Panc1 (cell line): ENCODE measurements around the gene SLC5A6. TPM values are rescaled to one million over a fixed set of nuclear protein-coding genes. Genes with fewer than 3 reads are reported as not detected.
A peak's percentile ranks its signal among the peaks of the same experiment; 100 is the strongest.

Experiments
- ATAC-seq: fragments of 200-7000 bp; cut with Tn5 transposase; 2 replicates; pipeline ENCODE4 v1.9.1; 2020; ENCODE audit warnings: mild to moderate bottlenecking, moderate library complexity
- BruUV-seq: library from RNA; stranded (reverse); fragments of 400-500 nt; replicated peaks from 2 replicates; lab custom pipeline; 2021; lab: Mats Ljungman, UMichigan
- CTCF ChIA-PET: fragments of 300-600 bp; sonication (Branson Sonifier 250); formaldehyde crosslinking; loops from one replicate; lab custom pipeline; 2022; ENCODE audit warnings: antibody characterized with exemption; lab: Charles Lee
- POLR2A ChIA-PET: fragments of 300-600 bp; sonication (Branson Sonifier 250); formaldehyde crosslinking; loops from one replicate; lab custom pipeline; 2022; ENCODE audit warnings: antibody characterized with exemption; lab: Charles Lee
- DNase-seq: peaks from one replicate; pipeline ENCODE4 v3.0.0-alpha.2; 2010; ENCODE audit warnings: low read depth, low spot score
- H3K27ac ChIP-seq: 2 replicates; pipeline ENCODE4 v1.5.1; 2011; ENCODE audit warnings: mild to moderate bottlenecking, low read length, inconsistent platforms
- H3K27me3 ChIP-seq: fragments of 200-500 bp; sonication (Bioruptor generic); 2 replicates; pipeline ENCODE4 v1.6.0; 2014; ENCODE audit warnings: low read length, inconsistent platforms; ENCODE audit not compliant: control insufficient read depth, insufficient read depth
- H3K36me3 ChIP-seq: fragments of 200-500 bp; sonication (Bioruptor generic); 2 replicates; pipeline ENCODE4 v1.5.1; 2014; ENCODE audit warnings: inconsistent platforms, mild to moderate bottlenecking, low read length, moderate library complexity; ENCODE audit not compliant: control insufficient read depth, insufficient read depth
- H3K4me1 ChIP-seq: 2 replicates; pipeline ENCODE4 v1.5.1; 2011; ENCODE audit warnings: inconsistent platforms, mild to moderate bottlenecking, low read length, moderate library complexity; ENCODE audit not compliant: control insufficient read depth, insufficient read depth
- H3K4me3 ChIP-seq, 2 experiments: 2 replicates each; pipeline ENCODE4 v1.5.1; 2011 to 2012; ENCODE audit warnings: low read depth in 2 of 2, low read length in 2 of 2, mild to moderate bottlenecking in 2 of 2, inconsistent platforms in 1 of 2, moderate library complexity in 1 of 2
- H3K9me3 ChIP-seq: fragments of 200-500 bp; sonication (Bioruptor generic); 2 replicates; pipeline ENCODE4 v1.5.1; 2014; ENCODE audit warnings: low read depth, mild to moderate bottlenecking, inconsistent platforms, low read length, moderate library complexity; ENCODE audit not compliant: control insufficient read depth, insufficient read depth
- CTCF ChIP-seq: fragments of 450-650 bp; IDR thresholded peaks from 2 replicates; pipeline ENCODE4 v1.5.1; 2017; ENCODE audit warnings: mild to moderate bottlenecking
- POLR2AphosphoS5 ChIP-seq: IDR thresholded peaks from 2 replicates; pipeline ENCODE4 v1.6.1; 2012; ENCODE audit warnings: mild to moderate bottlenecking, low read depth, low read length, moderate library complexity
- SIN3A ChIP-seq: IDR thresholded peaks from 2 replicates; pipeline ENCODE4 v1.6.1; 2012; ENCODE audit warnings: low read depth, mild to moderate bottlenecking, low read length, moderate library complexity, borderline replicate concordance; ENCODE audit not compliant: insufficient read depth
- TCF7L2 ChIP-seq: IDR thresholded peaks from 2 replicates; pipeline ENCODE4 v1.6.1; 2011; ENCODE audit warnings: mild to moderate bottlenecking, low read depth, low read length, inconsistent platforms
- in situ Hi-C: cut with HindIII; loops from 2 replicates; pipeline ENCODE4 v1.10.0; 2016; ENCODE audit warnings: low sequenced_read_pairs, low pct_unique_long_range_greater_than_20kb
- intact Hi-C: fragments of 100-400 bp; cut with micrococcal nuclease; formaldehyde crosslinking; loops from one replicate; pipeline ENCODE4 v1.10.0; 2022; ENCODE audit not compliant: unreplicated experiment
- total RNA-seq: library from RNA; stranded (reverse); gene quantifications from one replicate; pipeline ENCODE4 v1.2.1, GENCODE V29; 2021; ENCODE audit not compliant: unreplicated experiment
- TF ChIP-seq, protein P1 (sequence below), 2 experiments: IDR thresholded peaks; 2 replicates each; pipeline ENCODE4 v1.6.1; 2011 to 2012; ENCODE audit warnings: low read depth in 2 of 2, control low read depth in 1 of 2, low read length in 1 of 2, mild to moderate bottlenecking in 1 of 2, moderate library complexity in 1 of 2; ENCODE audit not compliant: insufficient read depth in 1 of 2

The SLC5A6 gene
- total RNA-seq, 1 experiment from 2014 or later = 74.5 TPM

GRCh38 chr2:27175330-27175729, 36.7 kb downstream of the SLC5A6 start:
- no TSS peak for BruUV-seq
- H3K27me3 ChIP-seq = peaks cover 2% of the 10 kb centered on the region

GRCh38 chr2:27174638-27175037, 37.4 kb downstream of the SLC5A6 start:
- BruUV-seq = no TSS peak
- peak; percentile 63; the same call in 1 of the 2 replicates for ATAC-seq
- no peak for DNase-seq
- in situ Hi-C loops (no loop called here), intact Hi-C loops (no loop called here)
- ChIA-PET POLR2A (interaction anchor here (0.5 kb wide), 1 partner anchor 118 kb away, joined by 4 read pairs; no protein-coding TSS in a partner anchor), CTCF (interaction anchor here (0.6 to 0.9 kb wide), 3 partner anchors 16 to 95 kb away, joined by 3 read pairs; no protein-coding TSS in a partner anchor)
- H3K9me3 ChIP-seq = no peaks in the 10 kb centered on the region
- TF ChIP-seq SIN3A (no peak), CTCF (no peak), TCF7L2 (no peak), POLR2AphosphoS5 (no peak)
- TF ChIP-seq, protein P1, sequence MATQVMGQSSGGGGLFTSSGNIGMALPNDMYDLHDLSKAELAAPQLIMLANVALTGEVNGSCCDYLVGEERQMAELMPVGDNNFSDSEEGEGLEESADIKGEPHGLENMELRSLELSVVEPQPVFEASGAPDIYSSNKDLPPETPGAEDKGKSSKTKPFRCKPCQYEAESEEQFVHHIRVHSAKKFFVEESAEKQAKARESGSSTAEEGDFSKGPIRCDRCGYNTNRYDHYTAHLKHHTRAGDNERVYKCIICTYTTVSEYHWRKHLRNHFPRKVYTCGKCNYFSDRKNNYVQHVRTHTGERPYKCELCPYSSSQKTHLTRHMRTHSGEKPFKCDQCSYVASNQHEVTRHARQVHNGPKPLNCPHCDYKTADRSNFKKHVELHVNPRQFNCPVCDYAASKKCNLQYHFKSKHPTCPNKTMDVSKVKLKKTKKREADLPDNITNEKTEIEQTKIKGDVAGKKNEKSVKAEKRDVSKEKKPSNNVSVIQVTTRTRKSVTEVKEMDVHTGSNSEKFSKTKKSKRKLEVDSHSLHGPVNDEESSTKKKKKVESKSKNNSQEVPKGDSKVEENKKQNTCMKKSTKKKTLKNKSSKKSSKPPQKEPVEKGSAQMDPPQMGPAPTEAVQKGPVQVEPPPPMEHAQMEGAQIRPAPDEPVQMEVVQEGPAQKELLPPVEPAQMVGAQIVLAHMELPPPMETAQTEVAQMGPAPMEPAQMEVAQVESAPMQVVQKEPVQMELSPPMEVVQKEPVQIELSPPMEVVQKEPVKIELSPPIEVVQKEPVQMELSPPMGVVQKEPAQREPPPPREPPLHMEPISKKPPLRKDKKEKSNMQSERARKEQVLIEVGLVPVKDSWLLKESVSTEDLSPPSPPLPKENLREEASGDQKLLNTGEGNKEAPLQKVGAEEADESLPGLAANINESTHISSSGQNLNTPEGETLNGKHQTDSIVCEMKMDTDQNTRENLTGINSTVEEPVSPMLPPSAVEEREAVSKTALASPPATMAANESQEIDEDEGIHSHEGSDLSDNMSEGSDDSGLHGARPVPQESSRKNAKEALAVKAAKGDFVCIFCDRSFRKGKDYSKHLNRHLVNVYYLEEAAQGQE (IDR thresholded peaks at IDR 0.05; ENCODE audit: insufficient read depth in 1 of 2, low read depth in 2 of 2, low read length in 1 of 2) = no peak
- peaks cover 2% of the 10 kb centered on the region for H3K27me3 ChIP-seq
- no peak overlapping the region for H3K4me3 ChIP-seq
- no peak overlapping the region for H3K27ac ChIP-seq
- no peaks in the 10 kb centered on the region for H3K36me3 ChIP-seq
- H3K4me1 ChIP-seq = no peaks in the 10 kb centered on the region

More at GRCh38 chr2:27175330-27175729, 36.7 kb downstream of the SLC5A6 start:
- no peak overlapping the region for H3K27ac ChIP-seq
- H3K36me3 ChIP-seq = no peaks in the 10 kb centered on the region
- no peak for TF ChIP-seq CTCF
- TF ChIP-seq POLR2AphosphoS5 = no peak
- TF ChIP-seq TCF7L2 = no peak
- TF ChIP-seq, protein P1 (IDR thresholded peaks at IDR 0.05; ENCODE audit: insufficient read depth in 1 of 2, low read depth in 2 of 2, low read length in 1 of 2) = no peak
- POLR2A ChIA-PET = no interaction called here
- intact Hi-C loops (no loop called here), in situ Hi-C loops (no loop called here)
- ATAC-seq = no peak
- no peaks in the 10 kb centered on the region for H3K4me1 ChIP-seq
- no peak overlapping the region for H3K4me3 ChIP-seq
- CTCF ChIA-PET = interaction anchor here (0.8 to 0.9 kb wide), 2 partner anchors 16 kb away, joined by 3 read pairs; no protein-coding TSS in a partner anchor
- H3K9me3 ChIP-seq = no peaks in the 10 kb centered on the region
- no peak for DNase-seq
